ENCODE measurements around the gene LRIT1. TPM values are rescaled to one million over a fixed set of nuclear protein-coding genes. Genes with fewer than 3 reads are reported as not detected.

LRIT1 gene
- polyA plus RNA-seq, 1 of the 3 experiments (the other 2 are of a cell fraction): not detected

GRCh38 chr10:84225427-84226173 lies 15.7 kb downstream of the LRIT1 start, which contains the start of gene LRIT2 (continued):
- TF ChIP-seq REST (IDR thresholded peaks at IDR 0.05; ENCODE audit: low read depth, low read length): no peak
- no peak for TF ChIP-seq RCOR1 (IDR thresholded peaks at IDR 0.05; ENCODE audit: low read length)
- no peak for TF ChIP-seq PBX3 (IDR thresholded peaks at IDR 0.05)
- TF ChIP-seq GABPA (IDR thresholded peaks at IDR 0.05; ENCODE audit: low read depth): no peak
- TF ChIP-seq SIN3A (IDR thresholded peaks at IDR 0.05; ENCODE audit: borderline replicate concordance, low read depth, low read length): no peak
- no peak for TF ChIP-seq YY1 (IDR thresholded peaks at IDR 0.05; ENCODE audit: low read depth)
- TF ChIP-seq RFX5 (IDR thresholded peaks at IDR 0.05; ENCODE audit: low read length): no peak
- TF ChIP-seq USF1 (IDR thresholded peaks at IDR 0.05; ENCODE audit: borderline replicate concordance, low read depth): no peak
- TF ChIP-seq TAF1 (IDR thresholded peaks at IDR 0.05; ENCODE audit: borderline replicate concordance, low read depth, low read length): no peak
- no peak for TF ChIP-seq RXRA (IDR thresholded peaks at IDR 0.05; ENCODE audit: borderline replicate concordance, low read depth)
- TF ChIP-seq NRF1 (IDR thresholded peaks at IDR 0.05; ENCODE audit: low read depth, low read length): no peak
- no peak for TF ChIP-seq GATA2 (CRISPR knock-in tag; IDR thresholded peaks at IDR 0.05)

- Histone ChIP-seq H3K4me1 (ENCODE audit: control insufficient read depth in 1 of 2, insufficient read depth in 2 of 2, low read depth in 1 of 2, low read length in 1 of 2) (no peaks in the 10 kb centered on the region; a peak in 1 of 4 replicates), H3K79me2 (ENCODE audit: insufficient read depth) (no peaks in the 10 kb centered on the region), H3K4me2 (no peak overlapping the region), H3K9me2 (no peaks in the 10 kb centered on the region), H3K4me3 (ENCODE audit: low read depth in 2 of 2, low read length in 1 of 2) (no peak overlapping the region), H4K20me1 (ENCODE audit: insufficient read depth) (no peaks in the 10 kb centered on the region), H3K36me3 (replicated peaks in 1 of 2; ENCODE audit: control insufficient read depth in 1 of 2, insufficient read depth in 2 of 2, low read length in 1 of 2) (no peaks in the 10 kb centered on the region), H3K27me3 (ENCODE audit: insufficient read depth) (no peaks in the 10 kb centered on the region), H3F3A (replicated peaks; ENCODE audit: insufficient read depth) (no peaks in the 10 kb centered on the region), H3K9me3 (no peaks in the 10 kb centered on the region), H2AFZ (ENCODE audit: low read depth) (no peak overlapping the region), H3K27ac (ENCODE audit: low read depth in 2 of 2, low read length in 1 of 2) (no peak overlapping the region), H3K9ac (no peak overlapping the region)
- no peak for DNase-seq
- ChIA-PET CTCF (no interaction called here), POLR2A (no interaction called here)
- TF ChIP-seq SMC3 (IDR thresholded peaks at IDR 0.05; ENCODE audit: low read depth, low read length): no peak
- peak; percentile 89 for TF ChIP-seq REST (IDR thresholded peaks at IDR 0.05; ENCODE audit: low read depth, low read length)
- 31% methylated on average over 5 of the region's 6 CpGs for WGBS (ENCODE audit: low lambda C conversion rate)
Measured at GRCh38 chr10:84224411-84225028, 16.8 kb downstream of the LRIT1 start.
